ENCODE measurements around the gene GALK1. TPM values are rescaled to one million over a fixed set of nuclear protein-coding genes. Genes with fewer than 3 reads are reported as not detected.

Gene GALK1
- polyA plus RNA-seq, 3 donors: 44.8 to 108 (median 84.3) TPM

- TF ChIP-seq CTCF (IDR thresholded peaks at IDR 0.05): peak; percentile 86
- peaks cover 0 to 4% of the 10 kb centered on the region in 2 donors for H3K27me3 ChIP-seq (ENCODE audit: control insufficient read depth in 2 of 2, insufficient read depth in 2 of 2, low read length in 2 of 2)
- no peak overlapping the region for H3K9ac ChIP-seq (ENCODE audit: insufficient read depth, low read length, poor library complexity, severe bottlenecking)
- H3K4me3 ChIP-seq (replicated peaks in 1 of 3; ENCODE audit: low read depth in 2 of 3, low read length in 3 of 3): no peak overlapping the region
- H3K27ac Mint-ChIP-seq: peak overlapping the region in 1 of 7 donors; percentile 76
- H3K79me2 ChIP-seq (ENCODE audit: insufficient read depth, low read length): no peaks in the 10 kb centered on the region
- H3K36me3 ChIP-seq (replicated peaks in 1 of 2; ENCODE audit: control insufficient read depth in 1 of 2, insufficient read depth in 2 of 2, low read length in 2 of 2): no peaks in the 10 kb centered on the region
- no peak overlapping the region for H3K4me3 Mint-ChIP-seq
- H3K9me3 Mint-ChIP-seq: peaks cover 0 to 4% (median 0%) of the 10 kb centered on the region in 7 donors
- H3K4me1 ChIP-seq (ENCODE audit: control insufficient read depth in 1 of 2, insufficient read depth in 2 of 2, low read length in 2 of 2): peaks cover 18 to 29% of the 10 kb centered on the region in 2 donors
- no peak overlapping the region for H3K4me2 ChIP-seq (replicated peaks; ENCODE audit: extremely low read depth, low read length, poor library complexity, severe bottlenecking)
- H2AFZ ChIP-seq (ENCODE audit: insufficient read depth, low read depth, low read length, poor library complexity, severe bottlenecking): peak overlapping the region; percentile 41
- peaks cover 7 to 17% (median 10%) of the 10 kb centered on the region in 3 donors for H3K27me3 Mint-ChIP-seq (ENCODE audit: low read depth in 3 of 3)
- peak; percentile 78 to 84 (median 80) for DNase-seq
- H3K4me1 Mint-ChIP-seq: peaks cover 23% of the 10 kb centered on the region
- WGBS (ENCODE audit: insufficient coverage): 18% methylated on average over 18 of the region's 20 CpGs
- H3K9me3 ChIP-seq (replicated peaks in 1 of 2; ENCODE audit: control insufficient read depth in 1 of 2, insufficient read depth in 1 of 2, low read length in 2 of 2): no peaks in the 10 kb centered on the region
- no peak overlapping the region for H3K27ac ChIP-seq (ENCODE audit: low read depth in 1 of 2, low read length in 2 of 2)
- no peaks in the 10 kb centered on the region for H3K36me3 Mint-ChIP-seq
- H4K20me1 ChIP-seq (ENCODE audit: insufficient read depth, low read length): no peaks in the 10 kb centered on the region
- intact Hi-C loops (cut with micrococcal nuclease): loop anchor here (1.0 to 2.0 kb wide), 3 partner anchors 74 to 117 kb away; partner anchors contain the start of gene SMIM5 (in 1 of the 2)
Measured at GRCh38 chr17:75749545-75750389, 15.2 kb downstream of the GALK1 start.

GRCh38 chr17:75748706-75749105 lies 16.3 kb downstream of the GALK1 start:
- Histone ChIP-seq H3K9ac (ENCODE audit: insufficient read depth, low read length, poor library complexity, severe bottlenecking) (no peak overlapping the region), H3K79me2 (ENCODE audit: insufficient read depth, low read length) (no peaks in the 10 kb centered on the region), H3K27ac (ENCODE audit: low read depth in 1 of 2, low read length in 2 of 2) (no peak overlapping the region), H3K4me3 (replicated peaks in 1 of 3; ENCODE audit: low read depth in 2 of 3, low read length in 3 of 3) (no peak overlapping the region), H4K20me1 (ENCODE audit: insufficient read depth, low read length) (no peaks in the 10 kb centered on the region), H3K36me3 (replicated peaks in 1 of 2; ENCODE audit: control insufficient read depth in 1 of 2, insufficient read depth in 2 of 2, low read length in 2 of 2) (no peaks in the 10 kb centered on the region), H3K4me2 (replicated peaks; ENCODE audit: extremely low read depth, low read length, poor library complexity, severe bottlenecking) (no peak overlapping the region), H3K4me1 (ENCODE audit: control insufficient read depth in 1 of 2, insufficient read depth in 2 of 2, low read length in 2 of 2) (peaks cover 11 to 20% of the 10 kb centered on the region in 2 donors), H3K27me3 (ENCODE audit: control insufficient read depth in 2 of 2, insufficient read depth in 2 of 2, low read length in 2 of 2) (peaks cover 0 to 4% of the 10 kb centered on the region in 2 donors), H2AFZ (ENCODE audit: insufficient read depth, low read depth, low read length, poor library complexity, severe bottlenecking) (no peak overlapping the region), H3K9me3 (replicated peaks in 1 of 2; ENCODE audit: control insufficient read depth in 1 of 2, insufficient read depth in 1 of 2, low read length in 2 of 2) (no peaks in the 10 kb centered on the region)
- H3K9me3 Mint-ChIP-seq: no peaks in the 10 kb centered on the region
- 89% methylated on average over 3 of the region's 9 CpGs for WGBS (ENCODE audit: insufficient coverage)
- no peak for DNase-seq
- TF ChIP-seq CTCF (IDR thresholded peaks at IDR 0.05): no peak
- H3K27ac Mint-ChIP-seq: no peak overlapping the region
- H3K4me3 Mint-ChIP-seq: no peak overlapping the region
- no peaks in the 10 kb centered on the region for H3K36me3 Mint-ChIP-seq
- H3K4me1 Mint-ChIP-seq: peaks cover 16% of the 10 kb centered on the region
- peaks cover 7 to 14% (median 10%) of the 10 kb centered on the region in 3 donors for H3K27me3 Mint-ChIP-seq (ENCODE audit: low read depth in 3 of 3)
- intact Hi-C loops (cut with micrococcal nuclease): loop anchor here in 1 of 2 donors (1.0 kb wide), 2 partner anchors 73 to 115 kb away; partner anchors contain the start of gene SMIM5
